ENCODE results near the gene PLA2G2A. TPM values are rescaled to one million over a fixed set of nuclear protein-coding genes. Genes with fewer than 3 reads are reported as not detected.

Gene PLA2G2A
- total and polyA plus RNA-seq, 10 of the 15 experiments (the other 5 are each of a cell fraction or from before 2014, with no cell fraction given): 0.36 TPM; not detected in 9

GRCh38 chr1:20017741-20018140 lies 38.3 kb upstream of the PLA2G2A start (continued):
- TF ChIP-seq E2F8 (IDR thresholded peaks at IDR 0.05; ENCODE audit: low read depth, partially characterized antibody) (no peak), NR2C2 (IDR thresholded peaks at IDR 0.05; ENCODE audit: borderline replicate concordance, control insufficient read depth, insufficient read length, low read depth) (no peak)

GRCh38 chr1:20014153-20014552 lies 34.7 kb upstream of the PLA2G2A start:
- CTCF ChIA-PET: no interaction called here
- SMC1A ChIA-PET (ENCODE audit: uncharacterized antibody, unreplicated experiment): no interaction called here
- no peak for TF ChIP-seq MLLT1 (IDR thresholded peaks at IDR 0.05)
- TF ChIP-seq MEF2B (IDR thresholded peaks at IDR 0.05; ENCODE audit: partially characterized antibody, poor library complexity, severe bottlenecking): no peak
- no peak for TF ChIP-seq PML (IDR thresholded peaks at IDR 0.05; ENCODE audit: low read length)
- 4% methylated on average over 2 of the region's 2 CpGs for WGBS (ENCODE audit: insufficient coverage, insufficient replicate concordance, low lambda C conversion rate, missing lambda C conversion rate)
- no peak overlapping the region for H3K27ac ChIP-seq (ENCODE audit: control insufficient read depth, insufficient read depth)
- H3K4me2 ChIP-seq (ENCODE audit: control insufficient read depth, insufficient read depth): no peak overlapping the region
- ATAC-seq (no peak), FAIRE-seq (no peak), DNase-seq (ENCODE audit: low read depth, low spot score) (no peak)
- intact Hi-C loops (cut with micrococcal nuclease; ENCODE audit: unreplicated experiment) (no loop called here), in situ Hi-C loops (cut with MboI) (no loop called here)
- H3K36me3 ChIP-seq (ENCODE audit: control insufficient read depth in 2 of 2, insufficient read depth in 2 of 2, low read length in 1 of 2): no peaks in the 10 kb centered on the region
- RAD21 ChIA-PET (ENCODE audit: unreplicated experiment): no interaction called here
- H3K27me3 ChIP-seq (replicated peaks in 1 of 2; ENCODE audit: control insufficient read depth in 2 of 2, insufficient read depth in 2 of 2, low read length in 1 of 2): no peaks in the 10 kb centered on the region
- 0 out of 3 replicates have a peak, but pooled peaks cover 2% of the 10 kb centered on the region for H3K9me3 ChIP-seq (replicated peaks; ENCODE audit: control insufficient read depth, insufficient read depth, low read length)
- POLR2A ChIA-PET: interaction anchor here (0.5 kb wide), 1 partner anchor 47 kb away, joined by 5 read pairs; no protein-coding TSS in a partner anchor
- no peaks in the 10 kb centered on the region for H3K4me1 ChIP-seq (ENCODE audit: control insufficient read depth, insufficient read depth, low read length)
- BruUV-seq (replicated peaks): no TSS peak
- H3K4me3 ChIP-seq: no peak overlapping the region
- no peak overlapping the region for H3K9ac ChIP-seq (ENCODE audit: control insufficient read depth, insufficient read depth, low read length)
- no peaks in the 10 kb centered on the region for H3K79me2 ChIP-seq (ENCODE audit: control insufficient read depth, insufficient read depth, low read length)
- no peaks in the 10 kb centered on the region for H4K20me1 ChIP-seq (ENCODE audit: control insufficient read depth, insufficient read depth)
- H2AFZ ChIP-seq (ENCODE audit: control insufficient read depth, low read depth, low read length): no peak overlapping the region

Data from GM12878 (cell line).